DOHH2 (cell line): Measurements from ENCODE around the gene SMG5.

Experiments
- H3F3A ChIP-seq: fragments of 200-600 bp; sonication (generic), shearing (Covaris generic); 2 replicates; pipeline ENCODE4 v1.6.0; 2016; ENCODE audit warnings: antibody characterized with exemption, mild to moderate bottlenecking; ENCODE audit not compliant: control insufficient read depth, insufficient read depth
- H3K27ac ChIP-seq: fragments of 200-600 bp; sonication (generic); 2 replicates; pipeline ENCODE4 v1.5.1; 2014; ENCODE audit warnings: low read depth, mild to moderate bottlenecking, low read length, moderate library complexity
- H3K27me3 ChIP-seq: fragments of 200-600 bp; sonication (generic); 2 replicates; pipeline ENCODE4 v1.6.1; 2014; ENCODE audit warnings: mild to moderate bottlenecking, low read length, mixed read lengths; ENCODE audit not compliant: control insufficient read depth
- H3K36me3 ChIP-seq: fragments of 200-600 bp; sonication (generic); 2 replicates; pipeline ENCODE4 v1.6.1; 2014; ENCODE audit warnings: mild to moderate bottlenecking, low read length, moderate library complexity, mixed read lengths; ENCODE audit not compliant: control insufficient read depth
- H3K4me1 ChIP-seq: fragments of 200-600 bp; sonication (generic); 2 replicates; pipeline ENCODE4 v1.6.1; 2014; ENCODE audit warnings: mild to moderate bottlenecking, low read length, mixed read lengths; ENCODE audit not compliant: control insufficient read depth
- H3K4me2 ChIP-seq: fragments of 200-600 bp; sonication (generic); 2 replicates; pipeline ENCODE4 v1.6.0; 2014; ENCODE audit warnings: mild to moderate bottlenecking, low read length, moderate library complexity
- H3K4me3 ChIP-seq: fragments of 200-600 bp; sonication (generic); 2 replicates; pipeline ENCODE4 v1.5.1; 2014; ENCODE audit warnings: mild to moderate bottlenecking, low read length, mixed read lengths
- H3K79me2 ChIP-seq: fragments of 200-600 bp; sonication (generic); 2 replicates; pipeline ENCODE4 v1.6.1; 2014; ENCODE audit warnings: mild to moderate bottlenecking, low read length, mixed read lengths; ENCODE audit not compliant: control insufficient read depth
- H3K9me2 ChIP-seq: fragments of 200-600 bp; sonication (generic); replicated peaks from 2 replicates; pipeline ENCODE4 v1.6.1; 2014; ENCODE audit warnings: mild to moderate bottlenecking, low read length, mixed read lengths; ENCODE audit not compliant: control insufficient read depth
- H3K9me3 ChIP-seq: fragments of 200-600 bp; sonication (generic); 2 replicates; pipeline ENCODE4 v1.6.1; 2014; ENCODE audit warnings: antibody characterized with exemption, low read length, mixed read lengths; ENCODE audit not compliant: control insufficient read depth, insufficient read depth
- H4K20me1 ChIP-seq: fragments of 200-600 bp; sonication (generic); 2 replicates; pipeline ENCODE4 v1.6.0; 2014; ENCODE audit warnings: low read depth, mild to moderate bottlenecking, antibody characterized with exemption, low read length, moderate library complexity; ENCODE audit not compliant: control insufficient read depth, insufficient read depth
- CTCF ChIP-seq: fragments of 200-600 bp; sonication (generic); IDR thresholded peaks from one replicate; pipeline ENCODE4 v1.5.1; 2014; ENCODE audit warnings: antibody characterized with exemption, mild to moderate bottlenecking, low read depth, low read length; ENCODE audit not compliant: poor library complexity, severe bottlenecking
- EZH2phosphoT487 ChIP-seq: fragments of 200-600 bp; sonication (generic); IDR thresholded peaks from 2 replicates; pipeline ENCODE4 v1.6.1; 2017; ENCODE audit warnings: borderline replicate concordance, mild to moderate bottlenecking, antibody characterized with exemption, low read length, moderate library complexity, mixed read lengths

The SMG5 gene

GRCh38 chr1:156289857-156290256 lies 7.2 kb upstream of the SMG5 start:
- TF ChIP-seq CTCF (no peak), EZH2phosphoT487 (no peak)
- Histone ChIP-seq H3K9me3 (no peaks in the 10 kb centered on the region), H3K9me2 (no peaks in the 10 kb centered on the region), H3K4me3 (no peak overlapping the region), H3K79me2 (no peaks in the 10 kb centered on the region), H3K27me3 (no peaks in the 10 kb centered on the region), H3K27ac (no peak overlapping the region), H4K20me1 (no peaks in the 10 kb centered on the region), H3F3A (0 out of 2 replicates have a peak, but pooled peaks cover 3% of the 10 kb centered on the region), H3K4me2 (no peak overlapping the region), H3K36me3 (peaks cover 13% of the 10 kb centered on the region; the same call in 1 of the 2 replicates), H3K4me1 (no peaks in the 10 kb centered on the region)

- Histone ChIP-seq H3F3A (0 out of 2 replicates have a peak, but pooled peaks cover 3% of the 10 kb centered on the region), H3K27me3 (no peaks in the 10 kb centered on the region), H3K27ac (no peak overlapping the region), H4K20me1 (0 out of 2 replicates have a peak, but pooled peaks cover 1% of the 10 kb centered on the region), H3K9me2 (no peaks in the 10 kb centered on the region), H3K79me2 (peaks cover 32% of the 10 kb centered on the region), H3K9me3 (no peaks in the 10 kb centered on the region), H3K4me3 (no peak overlapping the region), H3K4me2 (no peak overlapping the region), H3K36me3 (peaks cover 15% of the 10 kb centered on the region), H3K4me1 (peaks cover 15% of the 10 kb centered on the region)
- TF ChIP-seq CTCF (no peak), EZH2phosphoT487 (no peak)
Observed at GRCh38 chr1:156286061-156286460, 3.4 kb upstream of the SMG5 start.

GRCh38 chr1:156285437-156285836 lies 2.8 kb upstream of the SMG5 start:
- H3K4me2 ChIP-seq, result no peak overlapping the region

More at GRCh38 chr1:156285437-156285836, 2.8 kb upstream of the SMG5 start:
- Histone ChIP-seq H3K36me3 (peaks cover 21% of the 10 kb centered on the region), H4K20me1 (0 out of 2 replicates have a peak, but pooled peaks cover 7% of the 10 kb centered on the region), H3K27ac (no peak overlapping the region), H3K4me1 (peaks cover 21% of the 10 kb centered on the region), H3K4me3 (no peak overlapping the region), H3K9me3 (no peaks in the 10 kb centered on the region), H3F3A (0 out of 2 replicates have a peak, but pooled peaks cover 3% of the 10 kb centered on the region), H3K9me2 (no peaks in the 10 kb centered on the region), H3K79me2 (peaks cover 38% of the 10 kb centered on the region), H3K27me3 (no peaks in the 10 kb centered on the region)
- TF ChIP-seq CTCF, result no peak
- TF ChIP-seq EZH2phosphoT487, result no peak
